HG02938 (cell line): ENCODE results near the gene PRR11.
"Not testable (repeated sequence)": the region's sequence is repeated elsewhere in the genome, so short reads cannot be mapped to it uniquely, and the experiment has no call there.

Source experiments
- ATAC-seq: cut with Tn5 transposase; IDR thresholded peaks from one replicate; pipeline ENCODE4 v1.9.1; 2021; ENCODE audit warnings: mild to moderate bottlenecking, moderate library complexity; ENCODE audit not compliant: unreplicated experiment

Gene PRR11

DNA sequence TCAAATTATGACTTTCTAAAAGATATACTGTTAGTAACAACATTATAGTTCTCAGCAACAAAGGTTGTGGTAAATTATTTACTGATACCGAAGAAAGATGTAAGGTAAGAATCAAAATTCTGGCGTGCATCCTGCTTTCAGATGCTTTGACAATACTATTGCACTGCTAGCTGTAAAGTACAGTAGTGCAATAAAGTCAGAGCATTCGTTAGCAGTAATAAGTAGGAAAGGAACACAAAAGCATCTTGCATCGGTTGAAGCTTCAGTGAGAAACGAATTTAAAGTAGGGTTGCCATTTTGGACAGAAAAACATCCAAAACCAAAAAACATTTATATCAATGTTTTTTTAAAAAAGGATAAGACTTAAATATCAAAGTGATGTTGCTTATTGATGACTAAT, 4.5 kb upstream of the PRR11 start:
- no peak for ATAC-seq

DNA sequence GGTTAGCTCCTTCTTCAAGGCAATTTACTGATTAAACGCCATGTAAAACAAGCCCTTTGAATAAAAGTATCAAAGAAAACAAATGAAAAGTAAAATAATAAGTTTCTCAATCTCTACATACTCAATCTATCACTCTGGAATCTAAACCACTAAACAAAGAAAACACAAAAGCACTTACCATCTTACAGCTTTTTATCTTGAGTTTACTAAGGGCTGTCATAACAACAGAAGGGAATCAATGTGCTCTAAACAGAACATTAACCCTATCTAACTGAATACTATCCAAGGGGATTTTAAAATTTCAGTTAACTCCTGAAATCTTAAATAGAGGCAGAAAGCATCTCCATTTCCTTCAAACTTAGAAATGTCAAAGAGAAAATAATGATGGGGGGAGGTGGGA, 4.0 kb upstream of the PRR11 start:
- no peak for ATAC-seq

DNA sequence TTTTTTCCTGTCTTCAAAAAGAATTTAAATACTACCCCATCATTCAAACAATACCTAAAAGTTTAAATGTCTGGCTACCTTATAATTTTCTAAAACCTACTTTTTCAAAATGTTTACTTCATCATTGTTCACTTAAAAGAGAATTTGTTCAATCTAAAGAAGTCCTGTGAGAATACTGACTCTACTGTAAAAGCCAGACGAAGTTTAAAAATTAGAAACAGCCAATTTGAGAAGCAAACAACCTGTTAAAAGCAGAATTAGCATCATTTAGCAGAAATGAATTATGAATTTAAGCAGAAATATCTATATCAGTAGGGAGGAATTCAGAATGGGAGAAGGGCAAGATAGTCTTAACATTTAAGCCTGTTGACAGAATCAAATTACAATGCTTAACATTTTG, 2.6 kb upstream of the PRR11 start:
- ATAC-seq: no peak

DNA sequence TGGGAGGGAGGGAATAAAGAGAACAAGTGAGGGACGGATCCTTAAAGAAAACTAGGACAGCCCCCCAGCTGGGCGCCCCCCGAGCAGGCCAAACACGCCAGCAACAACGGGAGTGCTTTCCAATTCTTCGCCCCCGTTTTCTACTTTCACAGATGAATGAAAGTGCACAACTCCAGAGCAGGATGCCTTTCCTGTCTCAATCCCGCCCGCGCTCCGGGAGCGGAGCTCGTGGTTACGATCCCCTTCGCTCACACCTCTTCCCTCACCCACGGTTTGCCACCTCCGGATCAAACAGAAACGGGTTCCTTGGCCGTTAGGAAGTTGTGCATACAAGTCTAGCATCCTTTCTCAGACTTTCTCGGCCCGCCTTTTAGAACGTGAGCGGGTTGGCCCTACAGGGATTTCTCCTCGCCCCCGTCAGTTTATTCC, 1.2 kb upstream of the PRR11 start:
- no peak for ATAC-seq

DNA sequence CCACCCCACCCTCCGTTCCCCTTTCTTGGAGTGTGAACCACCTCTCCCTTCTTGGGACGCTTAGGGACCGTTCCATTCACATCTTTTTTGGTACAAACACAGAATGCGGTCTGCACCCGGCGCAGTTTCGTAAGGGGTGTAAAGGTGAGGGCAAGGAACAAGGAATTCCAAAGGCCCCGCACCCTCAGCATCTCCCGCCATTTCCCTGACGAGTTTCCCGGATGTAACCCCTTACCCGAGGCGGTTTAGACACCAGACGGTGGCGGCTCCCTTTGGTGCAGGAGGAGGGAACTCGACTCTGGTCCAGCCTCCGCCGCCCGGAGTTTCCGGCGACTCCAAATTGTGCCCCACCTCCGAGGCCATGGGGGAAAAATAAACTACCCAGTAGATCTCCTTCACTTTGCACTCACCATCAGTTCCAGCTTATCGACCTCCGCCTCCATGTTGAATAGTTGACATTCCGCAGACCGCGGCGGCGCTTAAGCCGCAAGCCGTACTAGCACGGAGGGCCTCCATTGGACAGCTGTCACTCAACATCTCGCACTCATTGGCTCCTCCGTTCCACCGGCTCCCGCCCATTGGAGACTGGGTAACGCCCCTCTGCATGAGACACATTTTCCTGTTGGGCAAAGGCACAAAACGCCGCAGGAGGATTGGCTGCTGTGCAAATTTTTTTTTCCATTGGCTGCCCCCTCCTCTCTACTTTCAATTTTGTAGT, 666 bp upstream of the PRR11 start, which contains the start of gene SKA2:
SKA2 (minus strand) TSS at position 466 of the 718 bp plus-strand sequence; CDS start at position 443, 23 bp downstream.
- ATAC-seq: peak; percentile 78

DNA sequence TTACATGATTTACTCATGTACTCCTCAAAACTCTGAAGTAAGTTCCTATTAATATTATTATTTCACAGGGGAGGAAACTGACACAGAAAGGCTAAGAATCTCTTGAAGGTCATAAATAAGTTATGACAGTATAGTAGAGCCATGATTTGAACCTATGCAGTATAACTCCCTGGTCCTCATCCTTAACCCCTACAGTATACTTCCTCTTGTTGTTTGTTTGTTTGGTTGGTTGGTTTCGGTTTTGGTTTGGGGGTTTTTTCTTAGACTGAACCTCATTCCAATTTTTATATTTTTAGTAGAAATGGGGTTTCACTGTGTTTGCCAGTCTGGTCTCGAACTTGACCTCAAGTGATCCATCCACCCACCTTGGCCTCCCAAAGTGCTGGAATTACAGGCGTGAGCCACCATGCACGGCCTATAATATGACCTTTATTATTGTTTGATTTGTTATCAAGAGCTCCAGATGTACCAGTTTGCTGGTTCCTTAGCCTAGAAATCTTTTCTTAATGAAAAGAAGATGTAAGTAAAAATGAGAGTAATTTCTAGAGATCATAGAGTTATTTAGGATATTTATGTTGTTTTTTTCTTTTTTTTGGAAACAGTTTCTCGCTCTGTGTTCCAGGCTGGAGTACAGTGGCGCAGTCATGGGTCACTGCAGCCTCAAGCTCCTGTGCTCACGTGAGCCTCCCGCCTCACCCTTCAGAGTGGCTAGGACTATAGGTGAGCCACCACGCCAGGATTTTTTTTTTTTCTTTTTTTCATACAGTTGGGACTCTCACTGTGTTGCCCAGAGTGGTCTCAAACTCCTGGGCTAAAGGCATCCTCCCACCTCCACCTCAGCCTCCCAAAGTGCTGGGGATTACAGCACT, 4.8 kb downstream of the PRR11 start:
- no peak for ATAC-seq

DNA sequence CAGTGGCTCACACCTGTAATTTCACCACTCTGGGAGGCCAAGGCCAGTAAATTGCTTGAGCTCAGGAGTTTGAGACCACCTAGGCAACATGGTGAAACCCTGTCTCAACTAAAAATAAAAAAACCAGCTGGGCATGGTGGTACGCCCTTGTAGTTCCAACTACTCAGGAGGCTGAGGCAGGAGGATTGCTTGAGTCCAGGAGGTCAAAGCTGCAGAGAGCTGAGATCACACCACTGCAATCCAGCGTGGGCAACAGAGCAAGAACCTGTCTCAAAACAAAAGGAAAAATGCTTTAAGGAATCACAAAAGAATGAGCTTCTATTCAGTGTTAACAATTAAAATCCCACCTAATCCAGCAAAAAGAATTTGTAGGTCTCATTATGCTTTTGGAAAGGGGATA, 5.9 kb downstream of the PRR11 start:
- no peak for ATAC-seq

DNA sequence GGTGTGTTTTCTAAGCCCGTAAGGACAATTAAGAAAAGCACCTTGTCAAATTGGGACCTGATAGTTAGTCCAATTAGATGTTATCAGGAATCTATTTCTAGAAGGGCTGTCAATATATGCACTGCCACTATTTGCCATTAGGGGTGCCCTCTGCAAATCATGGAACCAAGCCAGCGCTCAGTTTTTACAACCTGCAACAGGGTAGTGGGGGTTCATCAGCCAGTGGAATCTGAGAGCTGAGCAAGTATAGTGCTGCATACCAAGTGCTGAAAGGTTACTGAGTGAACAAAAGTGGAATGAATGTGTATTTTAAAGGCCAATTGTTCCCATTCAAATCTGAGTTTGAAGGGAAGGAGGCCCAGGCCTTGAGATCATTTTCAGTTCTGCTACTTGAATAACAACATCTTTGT, 10.4 kb downstream of the PRR11 start:
- ATAC-seq: no peak

DNA sequence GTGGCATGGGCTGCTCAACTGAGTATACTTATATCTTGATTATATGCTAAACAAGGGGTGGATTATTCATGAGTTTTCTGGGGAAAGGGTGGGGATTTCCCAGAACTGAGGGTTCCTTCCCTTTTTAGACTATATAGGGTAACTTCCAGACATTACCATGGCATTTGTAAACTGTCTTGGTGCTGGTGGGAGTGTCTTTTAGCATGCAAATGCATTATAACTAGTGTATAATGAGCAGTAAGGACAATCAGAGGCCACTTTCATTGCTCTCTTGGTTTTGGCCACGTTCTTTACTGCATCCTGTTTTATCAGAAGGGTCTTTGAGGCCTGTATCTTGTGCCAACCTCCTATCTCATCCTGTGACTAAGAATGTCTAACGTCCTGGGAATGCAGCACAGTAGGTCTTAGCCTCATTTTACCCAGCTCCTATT, 12.0 kb downstream of the PRR11 start:
- ATAC-seq: no peak

DNA sequence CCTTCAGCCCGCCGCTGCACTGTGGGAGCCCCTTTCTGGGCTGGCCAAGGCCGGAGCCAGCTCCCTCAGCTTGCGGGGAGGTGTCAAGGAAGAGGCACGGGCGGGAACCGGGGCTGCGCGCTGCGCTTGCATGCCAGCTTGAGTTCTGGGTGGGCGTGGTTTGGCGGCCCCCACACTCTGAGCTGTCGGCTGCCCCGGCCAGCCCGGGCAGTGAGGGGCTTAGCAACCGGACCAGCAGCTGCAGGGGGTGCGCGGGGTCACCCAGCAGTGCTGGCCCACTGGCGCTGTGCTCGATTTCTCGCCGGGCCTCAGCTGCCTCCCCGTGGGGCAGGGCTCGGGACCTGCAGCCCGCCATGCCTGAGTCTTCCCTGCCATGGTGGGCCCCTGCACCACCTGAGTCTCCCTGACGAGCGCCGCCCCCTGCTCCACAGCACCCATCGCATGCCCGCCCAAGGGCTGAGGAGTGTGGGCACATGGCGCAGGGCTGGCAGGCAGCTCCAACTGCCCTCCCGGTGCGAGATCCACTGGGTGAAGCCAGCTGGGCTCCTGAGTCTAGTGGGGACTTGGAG, 17.0 kb downstream of the PRR11 start:
- ATAC-seq: no peak

DNA sequence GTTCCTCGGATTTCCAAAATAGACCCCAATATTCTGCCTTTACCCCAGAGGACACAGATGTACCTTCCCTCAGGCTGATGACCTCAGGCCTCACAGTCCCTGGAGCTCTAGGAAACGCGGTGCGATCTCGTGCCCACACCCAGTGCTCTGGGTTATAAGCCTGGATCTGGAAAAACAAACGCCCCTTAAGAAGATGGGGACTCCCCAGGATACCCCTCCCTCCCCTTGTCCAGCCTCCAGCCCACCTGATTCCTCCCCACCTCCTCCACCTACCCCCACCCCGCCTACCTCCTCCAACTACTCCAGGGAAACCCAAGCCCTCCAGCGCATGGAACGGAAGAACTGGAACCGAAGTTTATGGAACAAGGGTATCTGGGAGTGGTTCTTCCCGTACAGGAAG, 19.1 kb downstream of the PRR11 start:
- no peak for ATAC-seq

DNA sequence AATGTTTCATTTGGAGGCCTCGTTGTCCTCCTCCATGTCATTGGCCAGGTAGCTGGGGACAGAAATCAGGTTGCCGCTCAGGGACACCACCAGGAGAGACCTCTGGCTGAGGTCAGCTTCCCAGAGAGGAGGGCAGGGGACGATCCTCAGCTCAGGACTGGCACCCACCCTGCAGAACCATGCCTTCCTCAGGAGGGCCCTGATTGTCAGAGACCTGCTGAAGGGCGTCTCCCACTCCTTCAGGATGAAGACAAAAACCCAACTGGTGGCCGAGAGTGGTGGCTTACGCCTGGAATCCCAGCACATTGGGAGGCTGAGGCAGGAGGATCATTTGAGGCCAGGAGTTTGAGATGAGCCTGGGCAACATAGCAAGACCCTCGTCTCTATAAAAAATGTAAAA, 19.5 kb downstream of the PRR11 start:
- no peak for ATAC-seq

DNA sequence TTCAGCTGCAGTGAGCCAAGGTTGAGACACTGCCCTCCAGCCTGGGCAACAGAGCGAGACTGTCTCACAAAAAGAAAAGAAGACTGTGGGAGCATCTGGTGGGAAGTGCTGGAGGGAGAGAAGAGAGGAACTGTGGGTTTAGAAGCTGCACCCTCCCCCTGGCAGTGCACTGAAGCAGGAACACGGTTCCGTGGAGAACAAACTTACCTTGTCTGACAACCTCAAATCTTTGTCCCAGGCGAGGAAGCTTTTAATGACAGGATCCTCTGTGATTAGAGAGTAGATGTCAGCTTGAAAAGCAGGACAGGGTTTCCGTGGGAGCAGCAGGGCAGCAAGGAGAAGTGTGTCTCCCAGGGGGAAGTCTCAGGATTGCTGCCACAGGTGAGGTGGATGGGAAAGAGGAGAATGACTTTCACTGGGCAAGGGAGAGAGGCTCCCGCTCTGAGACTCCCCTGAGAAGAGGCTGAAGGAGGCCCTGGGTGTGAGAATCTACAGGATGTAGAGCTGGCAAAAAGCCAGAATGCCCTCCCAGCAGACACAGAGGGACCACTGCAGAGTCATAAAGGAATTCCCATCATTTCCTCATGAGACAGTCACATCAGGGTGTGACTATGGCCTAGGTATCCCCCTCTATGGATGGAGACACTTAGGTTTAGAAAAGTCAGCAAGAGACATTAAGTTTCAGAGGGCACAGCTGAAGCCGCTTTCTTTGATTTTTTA, 22.9 kb downstream of the PRR11 start:
- ATAC-seq: no peak

DNA sequence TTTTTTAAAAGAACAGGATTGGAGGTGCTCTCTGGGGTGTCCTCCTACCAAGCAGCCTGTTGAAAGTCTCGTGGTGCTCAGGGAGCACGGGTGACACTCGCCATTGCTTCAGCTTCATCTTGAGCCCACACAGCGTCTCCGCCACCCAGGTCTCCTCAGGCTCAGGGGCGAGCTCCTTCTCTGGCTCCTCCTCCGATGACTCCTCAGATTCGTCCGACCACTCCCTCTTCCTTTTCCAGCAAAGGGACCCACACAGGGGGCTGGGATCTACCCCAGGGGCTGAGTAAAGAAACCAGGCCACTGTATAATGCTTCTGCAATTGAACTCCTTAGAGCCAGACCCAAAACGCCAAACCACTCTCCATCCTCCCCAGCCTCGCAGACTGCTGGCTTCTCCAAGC, 24.1 kb downstream of the PRR11 start:
- not testable (repeated sequence) for ATAC-seq

DNA sequence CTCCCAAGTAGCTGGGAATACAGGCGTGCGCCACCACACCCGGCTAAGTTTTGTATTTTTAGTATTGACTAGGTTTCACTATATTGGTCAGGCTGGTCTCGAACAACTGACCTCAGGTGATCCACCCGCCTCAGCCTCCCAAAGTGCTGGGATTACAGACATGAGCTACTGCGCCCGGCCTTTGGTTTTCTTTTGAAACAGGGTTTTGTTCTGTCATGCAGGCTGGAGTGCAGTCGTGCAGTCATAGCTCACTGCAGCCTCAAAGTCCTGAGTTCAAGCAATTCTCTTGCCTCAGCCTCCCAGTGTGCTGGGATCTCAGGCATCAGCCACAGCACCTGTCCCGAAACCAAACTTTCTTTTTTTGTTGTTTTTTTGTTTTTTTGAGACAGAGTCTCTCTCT, 25.1 kb downstream of the PRR11 start:
- no peak for ATAC-seq

DNA sequence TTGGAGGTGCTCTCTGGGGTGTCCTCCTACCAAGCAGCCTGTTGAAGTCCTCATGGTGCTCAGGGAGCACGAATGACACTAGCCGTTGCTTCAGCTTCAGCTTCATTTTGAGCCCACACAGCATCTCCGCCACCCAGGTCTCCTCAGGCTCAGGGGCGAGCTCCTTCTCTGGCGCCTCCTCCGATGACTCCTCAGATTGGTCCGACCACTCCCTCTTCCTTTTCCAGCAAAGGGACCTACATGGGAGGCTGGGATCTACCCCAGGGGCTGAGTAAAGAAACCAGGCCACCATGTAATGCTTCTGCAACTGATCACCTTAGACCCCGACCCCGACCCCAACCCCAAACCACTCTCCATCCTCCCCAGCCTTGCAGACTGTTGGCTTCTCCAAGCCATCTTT, 25.9 kb downstream of the PRR11 start:
- ATAC-seq: no peak

DNA sequence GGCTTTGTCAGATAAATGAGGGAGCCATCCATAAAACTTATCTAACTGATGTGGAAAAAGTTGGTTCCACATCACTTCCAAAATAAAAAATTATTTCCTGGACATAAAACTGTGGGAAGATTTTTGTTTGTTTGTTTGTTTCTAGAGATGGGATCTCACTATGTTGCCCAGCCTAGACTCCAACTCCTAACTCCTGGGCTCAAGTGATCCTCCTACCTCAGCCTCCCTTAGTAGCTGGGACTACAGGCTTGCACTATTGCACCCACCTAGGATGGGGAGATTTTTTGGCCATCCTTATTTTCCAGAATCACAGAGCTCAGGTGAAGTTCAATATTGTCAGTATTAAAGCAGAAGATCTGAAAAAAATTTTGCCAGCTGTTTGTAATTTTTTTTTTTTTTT, 30.5 kb downstream of the PRR11 start:
- ATAC-seq: no peak

DNA sequence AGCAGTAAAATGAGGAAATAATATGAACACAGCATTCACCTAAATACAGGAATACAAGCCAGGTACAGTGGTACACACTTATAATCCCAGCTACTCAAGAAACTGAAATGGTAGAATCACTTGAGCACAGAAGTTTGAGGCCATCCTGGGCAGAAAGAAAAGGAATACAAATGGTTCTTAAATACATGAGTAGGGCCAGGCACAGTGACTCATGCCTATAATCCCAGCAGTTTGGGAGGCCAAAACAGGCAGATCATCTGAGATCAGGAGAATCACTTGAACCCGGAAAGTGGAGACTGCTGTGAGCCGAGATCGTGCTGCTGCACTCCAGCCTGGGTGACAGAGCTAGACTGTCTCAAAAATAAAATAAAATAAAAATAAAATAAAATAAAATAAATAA, 31.3 kb downstream of the PRR11 start:
- no peak for ATAC-seq

DNA sequence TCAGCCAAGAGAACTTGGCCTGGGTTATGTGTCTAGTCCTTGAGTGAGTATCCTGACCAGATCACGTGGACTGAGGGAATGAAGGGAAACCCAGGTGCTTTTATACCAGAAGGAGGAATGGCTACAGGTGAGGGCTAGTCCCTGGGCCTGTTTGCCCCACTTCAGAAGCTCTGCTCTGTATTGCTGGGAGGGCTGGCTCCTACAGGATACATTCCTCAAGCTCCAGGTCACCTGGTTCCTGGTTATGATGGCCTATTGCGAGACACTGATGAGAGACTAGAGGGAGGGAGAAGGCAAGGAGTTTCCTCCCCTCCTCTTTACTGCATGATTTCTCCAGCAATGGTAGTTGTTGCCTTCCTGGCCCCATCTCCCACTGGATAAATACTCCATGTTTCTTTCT, 35.3 kb downstream of the PRR11 start:
- no peak for ATAC-seq

DNA sequence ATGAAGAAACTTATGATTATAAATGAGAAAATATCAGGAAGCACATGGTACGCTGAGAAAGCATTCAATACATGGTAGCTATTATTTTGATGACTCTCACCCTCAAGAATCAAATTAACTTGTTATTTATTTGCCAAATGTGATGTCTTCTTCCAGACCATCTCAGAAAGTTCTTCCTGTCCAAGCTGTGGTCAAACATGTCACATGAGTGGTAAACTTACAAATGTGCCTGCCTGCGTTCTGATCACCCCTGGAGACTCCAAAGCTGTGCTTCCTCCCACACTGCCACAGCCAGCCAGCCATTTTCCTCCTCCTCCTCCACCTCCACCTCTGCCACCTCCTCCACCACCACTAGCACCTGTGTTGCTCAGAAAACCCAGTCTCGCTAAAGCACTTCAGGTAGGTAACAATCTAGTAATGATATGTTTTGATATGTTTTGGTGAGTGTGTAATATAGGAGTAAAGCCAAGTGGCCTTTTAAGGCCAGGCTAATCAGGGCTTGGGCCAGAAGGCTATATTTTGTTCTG, 37.9 kb downstream of the PRR11 start:
- ATAC-seq: no peak

DNA sequence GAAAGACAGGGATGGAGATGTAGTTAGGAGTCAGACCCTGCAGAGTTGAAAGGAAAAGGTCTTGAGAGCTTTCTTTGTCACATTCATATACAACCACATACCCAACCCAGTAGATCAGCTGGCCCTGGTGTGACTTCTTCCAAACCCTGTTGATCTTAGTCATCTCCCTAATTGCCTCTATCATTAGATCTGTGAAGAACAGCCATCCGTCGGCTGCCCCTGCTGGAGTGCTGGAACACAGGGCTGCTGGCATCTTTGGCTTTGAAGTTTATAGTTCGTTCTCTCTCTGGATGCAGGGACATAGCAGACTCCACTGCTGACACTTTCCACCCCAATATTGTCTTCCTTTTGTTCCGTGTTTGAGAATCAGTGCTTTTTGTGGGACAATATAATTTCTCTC, 43.9 kb downstream of the PRR11 start:
- no peak for ATAC-seq
